ENCODE measurements around the gene NECTIN1. TPM values are rescaled to one million over a fixed set of nuclear protein-coding genes. Genes with fewer than 3 reads are reported as not detected.

Gene NECTIN1
- total RNA-seq, 1 donor from 2014 or later = 58.2 TPM

DNA sequence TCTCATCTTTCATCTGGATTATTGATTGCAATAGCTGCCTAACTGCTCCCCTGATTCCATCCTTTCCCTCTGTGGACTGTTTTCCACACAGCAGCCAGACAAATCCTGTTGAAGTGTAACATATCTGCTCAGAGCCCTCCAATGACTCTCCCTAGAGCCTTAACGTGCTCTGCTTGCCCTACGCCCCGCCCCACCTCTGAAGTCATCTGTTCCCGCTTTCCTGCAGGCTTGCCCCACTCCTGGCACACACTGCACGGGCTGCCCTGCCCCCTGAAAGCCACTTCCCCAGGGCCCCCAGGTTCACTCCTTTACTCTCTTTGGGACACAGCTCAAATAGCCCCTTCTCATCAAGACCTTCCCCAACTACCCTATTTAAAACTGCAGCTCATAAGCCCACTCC lies 59.5 kb downstream of the NECTIN1 start:
- Histone ChIP-seq H3K4me1 (peaks cover 39% of the 10 kb centered on the region), H3K27me3 (no peaks in the 10 kb centered on the region), H3K27ac (no peak overlapping the region), H3K4me3 (no peak overlapping the region), H3K9me3 (no peaks in the 10 kb centered on the region), H3K36me3 (peaks cover 0 to 3% of the 10 kb centered on the region in 2 donors)
- intact Hi-C loops (cut with DNase I) = loop anchor here (5.0 kb wide), 1 partner anchor 438 kb away; no protein-coding TSS in a partner anchor
- no peak for DNase-seq (ENCODE audit: extremely low spot score in 2 of 2)
- TF ChIP-seq CTCF (IDR thresholded peaks at IDR 0.05) = no peak
- TF ChIP-seq POLR2A (IDR thresholded peaks at IDR 0.05) = no peak
- TF ChIP-seq POLR2AphosphoS5 (IDR thresholded peaks at IDR 0.05; ENCODE audit: insufficient read depth in 1 of 2, low read depth in 1 of 2) = no peak

DNA sequence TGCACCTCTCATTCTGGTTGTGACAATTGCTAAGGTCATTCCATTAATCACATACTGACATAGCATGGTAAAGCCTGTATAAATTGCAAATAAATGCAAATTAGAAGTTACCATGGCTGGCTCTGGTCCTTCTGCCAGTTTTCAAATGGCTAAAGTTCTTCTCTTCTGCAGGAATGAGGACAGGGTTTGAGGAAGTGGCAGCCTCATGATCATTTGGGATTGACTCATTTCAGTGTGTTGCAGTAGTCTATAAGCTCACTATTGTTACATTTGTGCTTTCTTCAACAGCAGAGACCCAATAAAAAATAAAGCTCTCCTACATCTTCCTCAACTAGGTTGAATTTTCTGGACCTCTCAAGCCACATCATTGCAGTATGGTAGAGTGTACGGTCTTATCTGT lies 60.3 kb downstream of the NECTIN1 start:
- no peaks in the 10 kb centered on the region for H3K36me3 ChIP-seq
- no peak for TF ChIP-seq POLR2AphosphoS5 (IDR thresholded peaks at IDR 0.05; ENCODE audit: insufficient read depth in 1 of 2, low read depth in 1 of 2)
- no peak for TF ChIP-seq POLR2A (IDR thresholded peaks at IDR 0.05)
- TF ChIP-seq CTCF (IDR thresholded peaks at IDR 0.05) = no peak
- no peak for DNase-seq (ENCODE audit: extremely low spot score in 2 of 2)
- peaks cover 39% of the 10 kb centered on the region for H3K4me1 ChIP-seq
- H3K27me3 ChIP-seq = no peaks in the 10 kb centered on the region
- no peaks in the 10 kb centered on the region for H3K9me3 ChIP-seq
- no peak overlapping the region for H3K27ac ChIP-seq
- no peak overlapping the region for H3K4me3 ChIP-seq
- intact Hi-C loops (cut with DNase I) = loop anchor here (5.0 kb wide), 1 partner anchor 439 kb away; no protein-coding TSS in a partner anchor

- Histone ChIP-seq H3K9me3 (no peaks in the 10 kb centered on the region), H3K36me3 (no peaks in the 10 kb centered on the region), H3K27ac (no peak overlapping the region), H3K27me3 (no peaks in the 10 kb centered on the region), H3K4me3 (no peak overlapping the region), H3K4me1 (peaks cover 23% of the 10 kb centered on the region)
- intact Hi-C loops (cut with DNase I) = loop anchor here (5.0 kb wide), 1 partner anchor 441 kb away; no protein-coding TSS in a partner anchor
- no peak for TF ChIP-seq POLR2A (IDR thresholded peaks at IDR 0.05)
- peak in 1 of 2 donors; percentile 15 for TF ChIP-seq POLR2AphosphoS5 (IDR thresholded peaks at IDR 0.05; ENCODE audit: insufficient read depth in 1 of 2, low read depth in 1 of 2)
- TF ChIP-seq CTCF (IDR thresholded peaks at IDR 0.05) = peak; percentile 81 to 93 (median 86)
- no peak for DNase-seq (ENCODE audit: extremely low spot score in 2 of 2)
Observed at GRCh38 chr11:119666463-119667131, 62.4 kb downstream of the NECTIN1 start.

- intact Hi-C loops (cut with DNase I) = loop anchor here (5.0 kb wide), 1 partner anchor 441 kb away; no protein-coding TSS in a partner anchor
- TF ChIP-seq CTCF (IDR thresholded peaks at IDR 0.05) = no peak
- no peak for TF ChIP-seq POLR2A (IDR thresholded peaks at IDR 0.05)
- TF ChIP-seq POLR2AphosphoS5 (IDR thresholded peaks at IDR 0.05; ENCODE audit: insufficient read depth in 1 of 2, low read depth in 1 of 2) = no peak
- peaks cover 17% of the 10 kb centered on the region for H3K4me1 ChIP-seq
- H3K27ac ChIP-seq = no peak overlapping the region
- no peaks in the 10 kb centered on the region for H3K9me3 ChIP-seq
- H3K27me3 ChIP-seq = no peaks in the 10 kb centered on the region
- no peak overlapping the region for H3K4me3 ChIP-seq
- no peaks in the 10 kb centered on the region for H3K36me3 ChIP-seq
- DNase-seq (ENCODE audit: extremely low spot score in 2 of 2) = no peak
Observed at GRCh38 chr11:119666061-119666460, 62.9 kb downstream of the NECTIN1 start.
